ACHN (cell line): ENCODE measurements around the gene SEH1L.
"Not testable (repeated sequence)": the region's sequence is repeated elsewhere in the genome, so short reads cannot be mapped to it uniquely, and the experiment has no call there.

ENCODE experiments used
- DNase-seq: peaks from one replicate; pipeline ENCODE4 v3.0.0-alpha.2; 2015
- in situ Hi-C: cut with HindIII; loops from 2 replicates; pipeline ENCODE4 v1.10.0; 2017; ENCODE audit warnings: low sequenced_read_pairs, low pct_ligation_motif_present, low pct_unique_long_range_greater_than_20kb

Gene SEH1L

GRCh38 chr18:12990641-12990966 lies 42.8 kb downstream of the SEH1L start:
- DNase-seq: no peak
- in situ Hi-C loops: no loop called here

GRCh38 chr18:12990967-12991820 lies 43.4 kb downstream of the SEH1L start, which contains the start of gene CEP192:
Gene CEP192 (plus strand): TSS chr18:12991362. CDS start chr18:12999425, 8,063 bp downstream.
- in situ Hi-C loops: no loop called here
- DNase-seq: peak; percentile 96

- peak; percentile 34 for DNase-seq
- in situ Hi-C loops: no loop called here
These were observed 44.0 kb downstream of the SEH1L start for GRCh38 chr18:12991821-12992179.

GRCh38 chr18:12993439-12993838 lies 45.6 kb downstream of the SEH1L start:
- DNase-seq: no peak
- in situ Hi-C loops: no loop called here

GRCh38 chr18:12995424-12995823 lies 47.6 kb downstream of the SEH1L start:
- in situ Hi-C loops: no loop called here
- no peak for DNase-seq

- in situ Hi-C loops: no loop called here
- DNase-seq: no peak
These were observed 48.2 kb downstream of the SEH1L start for GRCh38 chr18:12995952-12996477.

- in situ Hi-C loops: no loop called here
- DNase-seq: no peak
These were observed 49.0 kb downstream of the SEH1L start for GRCh38 chr18:12996661-12997292.

GRCh38 chr18:12997330-12997729 lies 49.5 kb downstream of the SEH1L start:
- DNase-seq, in situ Hi-C loops: not testable (repeated sequence)

GRCh38 chr18:12998332-12999060 lies 50.7 kb downstream of the SEH1L start:
- in situ Hi-C loops: no loop called here
- no peak for DNase-seq

GRCh38 chr18:13003466-13003896 lies 55.7 kb downstream of the SEH1L start:
- DNase-seq: peak; percentile 78
- in situ Hi-C loops: no loop called here

- DNase-seq: no peak
- in situ Hi-C loops: no loop called here
These were observed 56.6 kb downstream of the SEH1L start for GRCh38 chr18:13004396-13004795.

GRCh38 chr18:13005289-13005688 lies 57.5 kb downstream of the SEH1L start:
- in situ Hi-C loops: no loop called here
- no peak for DNase-seq

GRCh38 chr18:13006531-13007247 lies 58.9 kb downstream of the SEH1L start:
- in situ Hi-C loops: no loop called here
- no peak for DNase-seq

GRCh38 chr18:13007248-13007560 lies 59.4 kb downstream of the SEH1L start:
- no peak for DNase-seq

GRCh38 chr18:13011719-13012118 lies 63.9 kb downstream of the SEH1L start:
- in situ Hi-C loops: no loop called here
- no peak for DNase-seq

More at GRCh38 chr18:13007248-13007560, 59.4 kb downstream of the SEH1L start:
- in situ Hi-C loops: no loop called here

GRCh38 chr18:13014232-13014631 lies 66.4 kb downstream of the SEH1L start:
- DNase-seq: no peak
- in situ Hi-C loops: no loop called here

- in situ Hi-C loops: no loop called here
- DNase-seq: no peak
These were observed 67.0 kb downstream of the SEH1L start for GRCh38 chr18:13014818-13015217.

GRCh38 chr18:13017247-13017875 lies 69.5 kb downstream of the SEH1L start:
- in situ Hi-C loops: no loop called here
- DNase-seq: no peak
